ENCODE measurements around the gene IKBKE.

IKBKE gene

DNA sequence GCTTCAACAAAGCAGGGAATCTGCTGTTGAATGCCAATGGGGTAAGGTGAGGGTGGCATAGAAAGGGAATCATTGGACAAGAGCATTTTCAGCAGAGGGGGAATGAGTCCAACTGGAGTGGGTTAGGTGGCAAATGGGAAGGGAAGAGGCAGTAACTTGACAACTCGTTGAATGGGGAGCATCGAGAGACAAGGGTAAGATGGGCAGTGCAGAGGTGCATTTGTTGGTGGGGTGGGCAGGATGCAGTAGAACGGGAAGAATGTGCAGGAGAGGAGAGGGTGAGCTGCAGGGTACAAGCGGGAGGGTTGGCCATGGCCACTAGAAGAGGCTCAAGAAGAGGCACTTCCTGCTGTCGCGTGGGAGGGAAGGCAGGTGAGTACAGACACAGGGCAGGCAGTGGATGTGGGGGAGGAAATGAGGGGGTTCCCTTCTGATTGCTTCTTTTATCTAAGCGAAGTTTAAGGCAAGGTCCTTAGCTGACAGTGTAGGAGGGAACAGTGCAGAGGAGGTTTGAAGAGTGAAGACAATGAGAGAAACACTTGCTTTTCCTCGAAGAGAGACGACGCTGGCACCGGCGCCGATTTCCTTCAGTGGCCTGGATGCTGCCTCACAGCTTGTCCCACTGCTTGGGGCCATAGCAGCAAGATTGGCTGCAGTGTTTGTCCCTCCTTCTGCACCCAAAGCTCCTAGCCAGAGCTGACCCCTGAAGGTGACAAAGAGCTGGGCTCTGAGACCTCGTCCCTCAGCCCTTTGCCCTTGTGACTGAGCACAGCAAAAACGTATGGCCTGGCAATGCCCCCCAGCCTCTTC lies 3.2 kb upstream of the IKBKE start:
- DNase-seq (ENCODE audit: low read depth, low spot score) = no peak
- no peak overlapping the region for H3K4me3 ChIP-seq (ENCODE audit: low read depth, low read length)
- POLR2A ChIA-PET = no interaction called here
- TF ChIP-seq, protein P1, sequence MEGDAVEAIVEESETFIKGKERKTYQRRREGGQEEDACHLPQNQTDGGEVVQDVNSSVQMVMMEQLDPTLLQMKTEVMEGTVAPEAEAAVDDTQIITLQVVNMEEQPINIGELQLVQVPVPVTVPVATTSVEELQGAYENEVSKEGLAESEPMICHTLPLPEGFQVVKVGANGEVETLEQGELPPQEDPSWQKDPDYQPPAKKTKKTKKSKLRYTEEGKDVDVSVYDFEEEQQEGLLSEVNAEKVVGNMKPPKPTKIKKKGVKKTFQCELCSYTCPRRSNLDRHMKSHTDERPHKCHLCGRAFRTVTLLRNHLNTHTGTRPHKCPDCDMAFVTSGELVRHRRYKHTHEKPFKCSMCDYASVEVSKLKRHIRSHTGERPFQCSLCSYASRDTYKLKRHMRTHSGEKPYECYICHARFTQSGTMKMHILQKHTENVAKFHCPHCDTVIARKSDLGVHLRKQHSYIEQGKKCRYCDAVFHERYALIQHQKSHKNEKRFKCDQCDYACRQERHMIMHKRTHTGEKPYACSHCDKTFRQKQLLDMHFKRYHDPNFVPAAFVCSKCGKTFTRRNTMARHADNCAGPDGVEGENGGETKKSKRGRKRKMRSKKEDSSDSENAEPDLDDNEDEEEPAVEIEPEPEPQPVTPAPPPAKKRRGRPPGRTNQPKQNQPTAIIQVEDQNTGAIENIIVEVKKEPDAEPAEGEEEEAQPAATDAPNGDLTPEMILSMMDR (IDR thresholded peaks at IDR 0.05; ENCODE audit: insufficient read depth, low read length, missing control alignments) = no peak
- CTCF ChIA-PET = interaction anchor here (0.6 to 7.5 kb wide), 4 partner anchors 8 to 205 kb away, joined by 3 to 92 read pairs (median 4); no protein-coding TSS in a partner anchor

DNA sequence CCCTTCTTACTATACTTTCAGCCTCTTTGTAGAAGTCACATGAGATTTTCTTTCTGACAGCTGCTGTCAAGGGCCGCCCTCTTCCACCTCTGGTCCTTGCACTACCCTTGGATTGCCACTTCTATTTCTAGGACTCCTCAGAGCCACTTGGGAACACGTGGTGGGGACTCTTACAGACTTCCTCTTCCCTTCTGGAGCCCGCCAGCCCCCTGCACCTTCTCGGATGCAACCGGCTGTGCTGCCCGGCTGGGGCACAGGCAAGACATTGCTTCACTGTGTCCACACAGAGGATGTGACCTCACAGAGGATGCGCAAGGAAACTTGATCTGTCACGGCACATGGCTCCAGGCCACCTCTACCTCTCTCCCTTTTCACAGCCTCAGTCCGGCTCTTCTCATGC lies 2.4 kb upstream of the IKBKE start:
- no peak for DNase-seq (ENCODE audit: low read depth, low spot score)
- TF ChIP-seq, protein P1 (IDR thresholded peaks at IDR 0.05; ENCODE audit: insufficient read depth, low read length, missing control alignments) = no peak
- CTCF ChIA-PET = interaction anchor here (1.5 to 7.5 kb wide), 3 partner anchors 9 to 12 kb away, joined by 4 to 92 read pairs (median 5); no protein-coding TSS in a partner anchor
- POLR2A ChIA-PET = no interaction called here
- H3K4me3 ChIP-seq (ENCODE audit: low read depth, low read length) = no peak overlapping the region

DNA sequence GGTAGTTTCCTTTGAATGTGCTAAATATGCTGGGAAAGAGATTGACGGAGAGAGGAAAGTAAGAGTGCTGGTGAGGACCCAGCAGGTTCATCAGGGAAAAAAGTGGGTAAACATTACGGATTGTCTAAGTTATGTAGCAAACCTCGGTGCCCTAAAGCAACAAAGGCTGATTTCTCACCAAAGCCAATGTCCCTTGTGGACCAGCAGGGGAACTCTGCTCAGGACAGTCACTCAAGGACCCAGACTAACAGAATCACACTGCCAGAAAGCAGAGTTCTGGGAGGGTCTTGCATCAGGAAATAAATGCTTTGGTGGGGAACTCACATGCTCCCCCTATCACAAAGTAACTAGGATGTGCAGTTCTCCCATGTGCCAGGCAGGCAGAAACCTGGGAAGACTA lies 1.7 kb upstream of the IKBKE start:
- DNase-seq (ENCODE audit: low read depth, low spot score) = no peak
- CTCF ChIA-PET = interaction anchor here (3.7 kb wide), 1 partner anchor 13 kb away, joined by 83 read pairs; no protein-coding TSS in a partner anchor
- TF ChIP-seq, protein P1 (IDR thresholded peaks at IDR 0.05; ENCODE audit: insufficient read depth, low read length, missing control alignments) = no peak
- POLR2A ChIA-PET = no interaction called here
- no peak overlapping the region for H3K4me3 ChIP-seq (ENCODE audit: low read depth, low read length)

DNA sequence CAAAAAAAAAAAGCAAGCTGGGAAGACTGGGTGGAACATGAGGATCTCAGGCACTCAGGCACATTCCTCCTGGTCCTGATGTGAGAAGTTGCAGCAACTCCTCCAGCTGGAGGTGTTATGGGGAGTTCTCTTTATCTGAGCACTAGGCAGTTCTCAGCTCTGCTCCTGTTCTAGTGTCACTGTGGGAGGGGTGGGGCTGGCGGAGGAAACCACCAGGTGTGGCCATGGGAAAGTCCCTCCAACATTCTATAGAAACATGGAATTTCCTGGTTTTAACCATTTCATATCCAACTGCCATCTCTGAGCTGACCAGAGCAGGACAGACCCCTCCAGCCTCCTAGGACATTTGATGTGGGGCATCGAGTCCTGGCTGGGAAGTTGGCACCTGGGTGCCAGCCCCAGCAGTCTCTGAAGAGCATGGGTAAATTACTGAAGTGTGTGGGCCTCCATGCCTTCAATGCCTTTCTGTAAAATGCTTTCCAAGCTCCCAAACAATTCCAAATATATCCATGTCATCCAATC lies 804 bp upstream of the IKBKE start:
- TF ChIP-seq, protein P1 (IDR thresholded peaks at IDR 0.05; ENCODE audit: insufficient read depth, low read length, missing control alignments) = no peak
- ChIA-PET POLR2A (interaction anchor here (1.7 kb wide), 1 partner anchor 10 kb away, joined by 11 read pairs; no protein-coding TSS in a partner anchor), CTCF (interaction anchor here (0.8 to 5.4 kb wide), 11 partner anchors 9 to 513 kb away, joined by 3 to 83 read pairs (median 4); no protein-coding TSS in a partner anchor)
- peak overlapping the region; percentile 93 for H3K4me3 ChIP-seq (ENCODE audit: low read depth, low read length)
- no peak for DNase-seq (ENCODE audit: low read depth, low spot score)

DNA sequence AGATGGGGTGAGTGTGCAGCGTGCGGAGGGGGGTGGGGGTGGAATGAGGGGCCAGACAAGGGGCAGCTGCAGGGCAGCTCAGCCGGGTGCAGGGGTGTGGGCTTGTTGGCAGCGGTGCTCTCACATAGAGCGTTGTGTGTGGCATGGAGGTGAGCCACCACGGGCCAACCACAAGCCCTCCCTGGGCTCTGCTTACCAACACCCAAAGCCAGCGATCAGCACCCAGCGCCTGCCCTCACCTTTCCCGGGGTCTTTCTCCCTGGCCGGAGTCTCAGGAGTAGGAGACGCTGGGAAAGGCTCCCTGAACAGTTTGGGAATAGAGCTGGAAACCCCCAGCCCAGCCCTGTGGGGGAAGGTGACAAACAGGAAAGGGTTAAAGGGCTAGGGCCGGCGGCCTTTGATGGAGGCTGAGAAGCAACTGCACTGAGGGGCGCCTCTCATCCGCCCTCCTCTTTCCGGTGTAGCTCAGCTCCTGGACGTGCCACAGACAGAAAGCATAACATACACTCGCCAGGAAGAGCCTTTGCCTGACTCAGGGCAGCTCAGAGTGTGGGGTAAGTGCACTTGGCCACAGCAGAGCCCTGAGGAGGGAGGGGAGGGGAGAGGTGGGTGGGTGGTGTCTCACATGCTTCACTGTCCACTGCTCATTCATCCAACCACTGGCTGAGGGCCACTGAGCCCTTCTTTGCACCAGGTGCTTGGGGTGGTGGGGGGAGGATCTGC lies 577 bp downstream of the IKBKE start:
- TF ChIP-seq, protein P1 (IDR thresholded peaks at IDR 0.05; ENCODE audit: insufficient read depth, low read length, missing control alignments) = no peak
- POLR2A ChIA-PET = interaction anchor here (1.3 to 1.7 kb wide), 2 partner anchors 9 to 165 kb away, joined by 4 to 11 read pairs; partner anchors contain the start of gene DYRK3
- peak overlapping the region; percentile 93 for H3K4me3 ChIP-seq (ENCODE audit: low read depth, low read length)
- DNase-seq (ENCODE audit: low read depth, low spot score) = no peak
- CTCF ChIA-PET = interaction anchor here (0.7 to 5.4 kb wide), 16 partner anchors 7 to 512 kb away, joined by 3 to 83 read pairs (median 4); partner anchors contain the start of gene RASSF5

All from AG04449 (cell line).